ENCODE results near the gene EHBP1L1.

EHBP1L1 gene

DNA sequence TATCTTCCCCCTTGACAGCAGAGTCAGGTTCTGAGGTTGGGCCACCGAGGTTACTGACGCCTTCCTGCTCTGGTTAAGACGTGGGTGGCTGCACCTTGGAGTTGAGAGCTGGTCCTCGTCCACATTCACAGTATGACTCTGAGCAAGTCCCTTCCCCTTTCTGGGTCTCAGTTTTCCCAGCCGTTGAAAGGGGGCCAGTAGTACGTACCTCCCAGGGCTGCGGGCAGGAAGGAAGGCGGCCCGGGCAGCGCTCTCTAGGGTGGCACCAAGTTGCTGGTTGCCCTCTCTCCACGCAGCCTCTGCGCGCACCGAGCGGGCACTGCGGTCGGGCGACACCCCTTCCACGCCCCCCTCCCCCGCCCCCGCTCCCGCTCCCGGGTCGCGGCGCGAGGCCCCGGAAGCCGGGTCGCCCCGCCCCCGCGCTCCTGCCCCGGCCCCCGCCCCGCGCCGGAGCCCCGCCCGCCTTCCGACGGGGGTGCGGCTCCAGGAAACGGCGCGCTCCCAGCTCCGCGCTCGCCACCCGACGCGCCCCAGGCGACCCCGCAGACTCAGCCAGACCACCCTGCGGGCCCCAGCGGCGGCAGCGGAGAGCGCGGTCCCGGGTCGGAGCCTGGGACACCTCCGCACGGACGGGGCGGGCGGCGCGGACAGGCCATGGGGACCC lies at the start of gene EHBP1L1:
Gene EHBP1L1 (plus strand): TSS at position 486 of the 664 bp plus-strand sequence. CDS start 250 bp downstream, outside the sequence.
- DNase-seq = peak; percentile 37 to 72 (median 54)

DNA sequence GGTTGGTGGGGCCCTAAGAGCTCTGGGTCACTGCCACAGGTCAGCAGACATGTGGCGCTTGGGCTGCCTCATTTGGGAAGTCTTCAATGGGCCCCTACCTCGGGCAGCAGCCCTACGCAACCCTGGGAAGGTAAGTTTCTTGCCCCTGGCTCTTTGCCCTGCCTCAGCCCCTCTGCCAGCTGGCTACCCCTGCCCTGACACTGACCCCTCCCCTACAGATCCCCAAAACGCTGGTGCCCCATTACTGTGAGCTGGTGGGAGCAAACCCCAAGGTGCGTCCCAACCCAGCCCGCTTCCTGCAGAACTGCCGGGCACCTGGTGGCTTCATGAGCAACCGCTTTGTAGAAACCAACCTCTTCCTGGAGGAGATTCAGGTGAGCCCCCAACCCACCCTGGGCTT lies 49.1 kb upstream of the EHBP1L1 start:
- no peak for DNase-seq

DNA sequence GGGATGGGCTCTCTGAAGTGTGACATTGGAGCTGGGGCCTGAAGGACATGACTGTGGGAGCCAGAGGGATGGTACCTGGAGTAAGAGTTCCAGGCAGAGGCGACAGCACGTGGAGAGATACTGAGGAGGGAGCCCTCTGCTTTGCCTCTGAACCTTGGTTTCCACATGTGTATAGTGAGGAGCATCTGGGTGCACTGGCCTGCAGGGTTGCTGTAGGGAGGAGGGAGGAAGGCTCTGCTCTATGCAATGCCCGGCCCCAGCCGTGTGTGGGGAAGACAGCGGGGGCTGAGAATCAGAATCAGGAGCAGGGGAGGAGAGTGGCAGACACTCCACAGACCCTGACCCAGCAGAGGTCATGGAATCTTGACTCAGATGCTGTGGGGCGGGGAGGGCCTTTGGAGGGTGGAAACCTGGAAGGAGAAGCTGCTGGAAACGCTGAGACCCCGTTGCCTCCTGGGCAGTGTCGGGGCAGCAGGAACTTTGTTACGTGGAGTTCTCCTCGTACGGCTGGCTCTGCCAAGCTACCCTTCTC lies 47.0 kb upstream of the EHBP1L1 start:
- no peak for DNase-seq

DNA sequence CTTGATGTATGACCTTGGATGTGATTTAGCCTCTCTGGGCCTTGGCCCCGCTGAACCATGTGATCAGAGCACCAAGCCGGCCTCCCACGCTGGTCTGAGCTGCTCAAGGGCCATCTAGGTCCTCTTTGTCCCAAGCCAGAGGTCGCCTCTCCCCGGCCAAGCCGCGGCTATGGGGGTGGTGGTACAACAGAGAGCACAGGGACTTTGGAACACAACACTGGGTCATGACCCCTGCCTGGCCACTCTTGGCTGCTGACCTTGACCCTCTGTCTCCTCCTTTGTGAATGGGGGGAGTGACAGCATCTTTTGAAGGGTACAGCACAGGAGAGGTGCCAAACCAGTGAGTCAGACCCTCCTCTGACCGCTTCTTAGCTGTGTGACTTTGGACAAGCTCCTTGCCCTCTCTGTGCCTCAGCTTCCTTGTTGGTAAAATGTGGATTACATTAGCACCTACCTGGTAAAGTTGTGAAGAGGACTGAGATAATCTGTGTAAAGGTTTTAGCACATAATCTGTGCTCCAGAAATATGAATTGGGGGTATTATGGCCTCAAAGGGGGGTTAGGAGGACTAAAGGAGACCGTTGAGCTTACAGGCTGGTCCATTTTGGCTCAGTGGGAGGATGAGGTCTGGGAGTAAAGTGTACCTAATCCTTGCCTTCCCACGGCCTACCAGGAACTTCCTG lies 46.2 kb upstream of the EHBP1L1 start:
- DNase-seq = no peak

DNA sequence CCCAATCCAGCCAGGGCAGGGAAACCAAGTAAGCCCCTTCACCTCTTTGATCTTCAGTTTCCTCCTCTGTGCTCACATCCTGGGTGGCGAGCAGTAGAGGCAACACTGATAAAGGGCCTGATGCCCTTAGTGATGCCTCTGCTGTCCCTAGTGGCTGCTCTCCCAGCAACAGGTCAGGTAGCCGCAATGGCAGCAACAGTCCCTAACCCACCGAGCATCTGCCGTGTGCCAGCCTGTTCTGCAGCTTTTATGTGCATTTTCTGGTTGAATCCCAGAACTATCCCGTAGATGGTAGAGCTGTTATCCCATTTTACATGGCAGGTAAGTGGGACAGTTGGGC lies 45.7 kb upstream of the EHBP1L1 start:
- no peak for DNase-seq

DNA sequence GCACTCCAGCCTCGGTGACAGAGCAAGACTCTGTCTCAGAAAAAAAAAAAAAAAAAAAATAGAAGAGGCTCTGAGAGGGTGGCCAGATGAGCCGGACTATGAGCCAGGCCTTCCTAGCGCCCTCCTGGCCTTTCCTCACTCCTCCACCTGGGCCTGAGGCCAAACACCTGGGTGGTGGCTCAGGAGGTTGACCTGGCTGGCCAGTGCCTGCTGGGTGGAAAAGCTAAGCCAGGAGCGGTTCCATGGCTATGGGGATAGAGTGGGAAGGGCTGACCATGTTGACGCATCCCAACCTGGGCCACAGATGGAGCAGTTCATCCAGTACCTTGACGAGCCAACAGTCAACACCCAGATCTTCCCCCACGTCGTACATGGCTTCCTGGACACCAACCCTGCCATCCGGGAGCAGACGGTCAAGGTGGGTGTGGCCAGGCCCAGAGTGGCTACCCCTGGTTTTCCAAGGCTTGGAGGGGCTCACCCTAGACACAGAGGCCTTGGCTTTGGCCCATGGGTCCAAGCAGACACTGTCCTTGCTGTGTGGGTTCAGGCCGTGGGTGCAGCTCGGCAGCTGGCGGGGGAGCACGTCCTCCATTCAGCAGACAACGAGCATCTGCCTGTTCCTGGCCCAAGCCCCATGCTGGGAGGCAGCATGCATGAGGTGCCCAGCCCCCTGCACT lies 43.3 kb upstream of the EHBP1L1 start:
- no peak for DNase-seq

DNA sequence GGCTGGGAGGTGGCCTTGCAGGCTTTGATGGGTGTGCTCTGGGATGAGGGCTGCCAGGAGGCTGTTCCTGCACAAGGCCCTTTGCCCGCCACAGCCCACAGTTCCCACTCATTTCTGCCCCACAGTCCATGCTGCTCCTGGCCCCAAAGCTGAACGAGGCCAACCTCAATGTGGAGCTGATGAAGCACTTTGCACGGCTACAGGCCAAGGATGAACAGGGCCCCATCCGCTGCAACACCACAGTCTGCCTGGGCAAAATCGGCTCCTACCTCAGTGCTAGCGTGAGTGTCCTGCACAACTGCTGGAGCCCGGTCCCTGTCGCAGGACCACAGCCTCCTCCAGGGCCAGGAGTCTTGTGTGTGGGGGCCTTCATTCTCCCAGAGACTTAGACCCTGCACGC lies 40.8 kb upstream of the EHBP1L1 start:
- no peak for DNase-seq

DNA sequence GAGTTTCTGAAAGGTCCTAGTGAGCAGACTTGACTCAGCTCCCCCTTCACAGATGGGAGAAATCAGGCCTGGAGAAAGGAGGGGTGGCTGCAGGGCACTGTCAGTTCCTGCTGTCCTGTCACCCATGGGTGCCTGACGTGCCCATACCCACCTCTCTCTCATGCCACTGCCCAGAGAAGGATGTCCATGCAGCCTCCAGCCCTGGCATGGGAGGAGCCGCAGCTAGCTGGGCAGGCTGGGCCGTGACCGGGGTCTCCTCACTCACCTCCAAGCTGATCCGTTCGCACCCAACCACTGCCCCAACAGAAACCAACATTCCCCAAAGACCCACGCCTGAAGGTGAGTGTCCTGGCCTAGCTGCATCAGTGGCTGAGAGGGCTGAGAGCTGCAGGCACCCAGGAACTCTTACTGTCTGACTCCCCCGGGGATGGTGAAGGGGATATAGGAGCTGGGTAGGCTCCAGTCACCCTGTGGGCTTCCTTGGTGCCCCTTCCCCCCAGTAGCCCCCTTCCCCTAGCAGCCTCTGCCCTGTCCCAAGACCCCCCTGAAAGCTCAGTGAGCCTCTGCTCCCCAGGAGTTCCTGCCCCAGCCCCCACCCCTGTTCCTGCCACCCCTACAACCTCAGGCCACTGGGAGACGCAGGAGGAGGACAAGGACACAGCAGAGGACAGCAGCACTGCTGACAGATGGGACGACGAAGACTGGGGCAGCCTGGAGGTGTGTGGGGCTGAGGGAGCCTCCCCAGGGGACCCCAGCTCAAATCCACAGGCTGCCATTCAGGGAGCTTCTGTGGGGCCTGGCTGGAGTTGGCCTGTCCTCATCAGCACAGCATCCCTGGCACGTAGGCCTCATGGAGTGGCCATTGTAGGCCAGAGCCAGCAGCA lies 39.2 kb upstream of the EHBP1L1 start:
- DNase-seq = no peak

DNA sequence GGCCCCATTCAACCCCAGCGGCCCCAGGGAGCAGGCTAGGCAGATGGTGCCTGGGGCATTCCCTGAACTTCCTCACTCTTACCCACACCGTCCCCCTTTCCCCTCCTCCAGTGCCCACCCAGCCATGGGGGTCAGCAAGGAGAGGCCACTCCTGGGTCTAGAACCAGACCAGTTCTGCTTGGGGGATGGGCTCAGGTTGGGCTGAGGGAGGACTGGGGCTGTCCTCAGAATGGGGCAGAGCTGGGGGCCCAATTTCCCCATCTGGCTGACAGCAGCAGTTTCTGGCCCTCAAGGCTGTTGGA lies 38.6 kb upstream of the EHBP1L1 start:
- DNase-seq = no peak

DNA sequence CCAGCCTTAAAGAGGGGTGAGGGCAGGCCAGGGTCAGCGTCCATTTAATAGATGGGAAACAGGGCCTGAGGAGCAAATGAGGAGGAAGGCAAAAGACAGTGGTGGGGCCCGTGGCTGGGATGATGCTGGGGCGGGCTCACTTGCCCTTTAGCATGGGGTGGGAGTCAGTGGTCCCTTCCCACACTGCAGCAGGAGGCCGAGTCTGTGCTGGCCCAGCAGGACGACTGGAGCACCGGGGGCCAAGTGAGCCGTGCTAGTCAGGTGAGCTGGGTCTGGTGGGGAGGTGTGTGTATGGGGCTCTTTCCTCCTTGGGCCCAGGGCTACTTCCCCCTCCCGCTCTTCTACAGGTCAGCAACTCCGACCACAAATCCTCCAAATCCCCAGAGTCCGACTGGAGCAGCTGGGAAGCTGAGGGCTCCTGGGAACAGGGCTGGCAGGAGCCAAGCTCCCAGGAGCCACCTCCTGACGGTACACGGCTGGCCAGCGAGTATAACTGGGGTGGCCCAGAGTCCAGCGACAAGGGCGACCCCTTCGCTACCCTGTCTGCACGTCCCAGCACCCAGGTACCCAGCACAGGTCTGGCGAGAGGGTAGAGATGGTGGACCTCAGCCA lies 38.1 kb upstream of the EHBP1L1 start:
- DNase-seq = no peak

DNA sequence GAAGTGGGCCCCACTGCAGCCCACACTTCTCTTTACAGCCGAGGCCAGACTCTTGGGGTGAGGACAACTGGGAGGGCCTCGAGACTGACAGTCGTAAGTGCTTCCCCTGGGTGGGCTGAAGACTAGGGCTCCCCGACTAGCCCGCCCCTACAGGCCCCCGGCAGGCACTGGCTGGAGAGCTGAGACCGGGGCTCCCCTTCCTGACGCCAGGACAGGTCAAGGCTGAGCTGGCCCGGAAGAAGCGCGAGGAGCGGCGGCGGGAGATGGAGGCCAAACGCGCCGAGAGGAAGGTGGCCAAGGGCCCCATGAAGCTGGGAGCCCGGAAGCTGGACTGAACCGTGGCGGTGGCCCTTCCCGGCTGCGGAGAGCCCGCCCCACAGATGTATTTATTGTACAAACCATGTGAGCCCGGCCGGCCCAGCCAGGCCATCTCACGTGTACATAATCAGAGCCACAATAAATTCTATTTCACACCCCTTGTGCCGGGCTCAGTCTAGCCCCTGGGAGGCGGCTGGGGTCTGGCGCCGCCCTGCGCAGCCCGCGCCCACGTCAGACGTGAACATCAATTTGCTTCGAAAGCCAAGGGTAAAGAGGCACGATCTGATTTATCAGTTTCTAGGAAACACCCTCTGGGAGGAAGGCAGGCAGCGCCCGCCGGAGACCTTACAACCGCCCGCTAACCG lies 37.5 kb upstream of the EHBP1L1 start:
- DNase-seq = no peak

DNA sequence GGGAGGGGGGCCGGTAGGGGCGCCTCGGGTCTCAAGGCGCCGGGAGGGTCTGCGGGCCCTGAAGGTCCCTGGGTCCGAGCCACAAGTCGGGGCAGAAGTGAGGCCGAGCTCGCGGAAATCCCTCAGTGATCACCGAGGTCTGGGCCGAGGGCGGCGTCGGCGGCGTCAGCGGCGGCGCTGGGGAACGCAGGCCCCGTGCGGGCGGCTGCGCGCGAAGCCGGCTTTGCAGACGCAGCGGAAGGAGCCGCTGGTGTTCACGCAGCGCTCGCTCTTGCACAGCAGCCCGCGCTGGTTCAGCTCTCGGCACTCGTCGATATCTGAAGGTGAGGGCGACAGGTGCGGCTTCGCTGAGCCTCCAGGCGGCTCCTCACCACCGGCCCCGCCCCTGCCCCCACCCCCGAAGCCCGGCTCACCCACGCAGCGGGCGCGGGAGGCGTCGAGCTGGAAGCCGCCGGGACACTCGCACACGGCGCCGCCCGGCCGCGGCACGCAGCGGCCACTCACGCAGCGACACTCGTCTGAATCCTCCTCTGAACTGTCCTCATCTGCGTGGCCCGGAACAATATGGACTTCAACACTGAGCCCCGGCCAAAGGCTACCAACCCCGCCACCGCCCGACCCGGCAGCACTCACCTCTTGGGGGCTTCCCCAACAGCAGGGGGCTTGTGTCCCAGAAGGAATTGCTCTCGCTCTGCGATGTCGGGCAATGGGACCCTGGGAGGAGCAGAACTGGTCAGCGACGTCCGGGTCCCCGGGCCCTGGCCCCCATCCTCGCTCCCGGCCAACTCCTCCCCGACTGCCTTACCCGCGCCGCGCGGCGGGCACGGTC lies 36.7 kb upstream of the EHBP1L1 start:
- DNase-seq = no peak

DNA sequence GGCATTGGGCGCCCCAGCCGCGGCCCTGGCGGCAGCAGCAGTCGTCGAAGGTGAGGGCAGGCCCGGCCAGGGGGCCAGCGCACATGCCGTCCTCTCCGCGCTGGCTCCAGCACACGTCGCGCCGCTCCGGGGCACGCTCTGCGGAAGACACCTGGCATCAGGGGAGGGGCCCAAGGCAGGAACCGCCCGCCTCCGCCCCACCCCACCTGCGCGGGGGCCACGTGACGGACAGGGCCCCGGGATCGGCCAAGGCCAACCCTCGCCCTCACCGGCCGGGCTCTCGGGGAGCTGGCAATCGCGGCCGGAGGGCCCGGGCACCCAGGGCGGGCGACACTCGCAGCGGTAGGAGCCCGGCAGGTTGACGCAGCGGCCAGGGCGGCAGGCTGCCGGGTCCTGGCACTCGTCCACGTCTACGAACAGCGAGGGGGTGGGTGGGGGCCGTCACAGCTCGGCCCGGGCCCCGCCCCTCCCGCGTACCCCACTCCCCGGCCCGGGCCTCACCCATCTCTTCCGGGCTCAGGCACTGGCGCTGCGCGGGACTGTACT lies 36.0 kb upstream of the EHBP1L1 start:
- DNase-seq = no peak

DNA sequence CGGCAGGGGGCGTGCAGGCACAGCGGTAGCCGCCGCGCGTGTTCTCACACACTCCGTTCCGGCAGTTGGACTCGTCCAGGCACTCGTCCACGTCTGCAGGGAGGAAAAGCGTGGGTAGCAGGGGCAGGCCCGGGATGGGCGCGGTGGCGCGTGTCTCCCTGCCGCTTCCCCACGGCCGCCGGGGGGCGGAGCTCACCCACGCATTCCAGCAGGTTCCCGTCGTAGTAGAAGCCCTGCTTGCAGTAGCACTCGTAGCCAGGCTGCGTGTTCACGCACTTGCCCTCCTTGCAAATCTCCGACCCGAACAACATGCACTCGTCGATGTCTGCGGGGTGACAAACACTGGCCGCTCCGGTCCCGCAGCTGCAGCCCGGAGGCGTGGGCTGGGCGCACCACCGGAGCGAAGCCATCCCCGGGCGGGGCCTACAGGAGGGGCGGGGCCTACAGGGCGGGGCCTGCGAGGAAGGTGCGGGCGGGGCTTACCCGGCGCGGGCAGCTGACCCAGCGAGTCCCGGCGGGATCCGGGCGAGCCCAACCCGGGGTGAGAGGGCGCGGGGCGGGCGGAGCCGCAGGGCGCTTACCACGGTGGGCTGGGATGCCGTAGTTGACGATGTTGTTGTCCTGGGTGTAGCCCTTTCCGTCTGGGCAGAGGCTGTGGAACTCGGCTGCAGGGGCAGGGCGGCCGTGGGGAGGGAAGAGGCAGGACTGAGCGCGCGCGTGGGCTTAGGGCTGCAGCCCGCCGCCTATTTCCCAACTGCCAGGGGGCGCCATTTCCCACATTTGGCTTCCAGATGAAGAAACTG lies 35.4 kb upstream of the EHBP1L1 start:
- peak; percentile 81 to 88 (median 83) for DNase-seq

DNA sequence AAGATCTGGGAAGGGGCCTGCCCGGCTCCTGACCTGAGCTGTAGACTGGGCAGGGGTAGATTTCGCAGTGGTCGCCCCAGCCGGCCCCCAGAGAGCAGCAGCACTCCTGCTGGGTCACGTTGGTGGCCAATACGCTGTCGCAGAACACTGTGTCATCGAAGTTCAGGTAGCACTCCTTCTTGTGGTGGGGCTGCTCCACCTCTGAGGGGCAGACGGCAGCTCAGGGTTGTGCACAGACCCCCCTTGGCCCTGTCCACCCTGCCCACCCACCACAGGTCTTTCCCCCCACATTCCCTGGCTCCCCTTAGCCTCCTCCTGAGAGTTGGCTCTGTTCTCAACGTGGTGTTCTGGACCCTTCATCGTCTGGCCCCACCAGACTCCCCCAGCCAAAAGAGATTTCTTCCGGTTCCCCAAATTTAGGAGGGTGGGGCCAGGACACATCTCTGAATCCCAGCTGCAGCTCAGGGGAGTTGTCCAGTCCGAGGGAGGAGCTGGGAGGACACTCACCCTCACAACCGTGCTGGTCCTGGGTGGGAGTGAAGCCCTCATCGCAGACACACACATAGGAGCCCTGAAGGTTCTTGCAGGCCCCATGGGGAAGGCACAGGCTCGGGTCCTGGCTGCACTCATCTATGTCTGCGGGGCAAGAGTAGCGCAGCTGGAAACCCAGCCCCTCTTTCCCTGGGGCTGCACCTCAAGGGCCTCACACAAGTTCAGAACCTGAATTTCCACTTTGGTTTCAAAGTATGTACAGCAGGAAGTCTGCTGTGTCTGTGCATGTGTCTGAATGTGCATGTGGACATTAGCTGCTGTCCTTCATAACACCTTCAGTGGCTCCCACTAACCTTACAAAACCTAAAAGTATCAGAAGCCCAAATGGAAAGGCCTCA lies 34.5 kb upstream of the EHBP1L1 start:
- DNase-seq = no peak

DNA sequence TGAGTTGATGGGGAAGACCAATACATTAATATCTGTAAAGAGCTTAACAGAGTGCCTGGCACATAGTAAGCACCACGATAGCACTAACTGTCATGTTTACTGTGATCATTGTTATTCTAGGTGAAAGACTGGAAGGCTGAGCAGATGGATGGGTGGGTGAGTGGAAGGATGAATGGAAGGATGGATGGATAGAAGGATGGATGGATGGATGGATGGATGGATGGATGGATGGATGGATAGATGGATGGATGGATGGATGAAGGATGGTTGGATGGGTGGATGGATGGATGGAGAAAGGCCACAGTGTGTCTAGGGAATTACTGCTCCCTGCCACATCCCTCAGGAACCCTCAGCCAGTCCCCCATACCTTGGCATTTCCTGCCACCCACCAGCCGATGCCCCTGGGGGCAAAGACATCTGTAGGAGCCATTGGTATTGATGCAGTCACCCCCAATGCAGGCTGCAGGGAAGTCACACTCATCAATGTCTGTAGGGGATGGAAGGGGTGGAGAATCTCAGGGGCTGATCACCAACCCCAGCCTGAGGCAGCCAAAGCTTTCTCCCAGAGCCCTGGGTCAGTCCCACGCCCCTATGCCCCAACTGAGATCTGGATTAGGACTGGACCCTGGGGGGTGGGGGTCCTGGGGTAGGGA lies 33.0 kb upstream of the EHBP1L1 start:
- DNase-seq = no peak

DNA sequence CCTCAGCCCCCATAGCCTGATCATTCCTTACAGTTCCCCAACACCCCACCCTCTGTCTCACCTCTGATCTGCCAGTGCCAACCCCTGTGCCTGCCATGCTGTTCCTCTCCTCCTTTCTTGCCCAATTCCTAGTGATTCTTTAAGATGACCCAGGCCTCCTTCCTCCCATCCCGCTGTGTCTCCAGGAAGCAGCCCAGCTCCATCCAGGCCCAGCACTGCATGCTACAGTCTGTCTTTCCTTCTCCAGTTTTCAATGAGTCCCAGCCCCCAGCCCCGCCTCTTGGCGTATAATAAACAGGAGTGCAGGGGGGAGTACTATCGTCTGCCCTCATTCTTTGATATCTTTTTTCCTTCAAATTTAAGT lies 30.0 kb upstream of the EHBP1L1 start:
- no peak for DNase-seq

DNA sequence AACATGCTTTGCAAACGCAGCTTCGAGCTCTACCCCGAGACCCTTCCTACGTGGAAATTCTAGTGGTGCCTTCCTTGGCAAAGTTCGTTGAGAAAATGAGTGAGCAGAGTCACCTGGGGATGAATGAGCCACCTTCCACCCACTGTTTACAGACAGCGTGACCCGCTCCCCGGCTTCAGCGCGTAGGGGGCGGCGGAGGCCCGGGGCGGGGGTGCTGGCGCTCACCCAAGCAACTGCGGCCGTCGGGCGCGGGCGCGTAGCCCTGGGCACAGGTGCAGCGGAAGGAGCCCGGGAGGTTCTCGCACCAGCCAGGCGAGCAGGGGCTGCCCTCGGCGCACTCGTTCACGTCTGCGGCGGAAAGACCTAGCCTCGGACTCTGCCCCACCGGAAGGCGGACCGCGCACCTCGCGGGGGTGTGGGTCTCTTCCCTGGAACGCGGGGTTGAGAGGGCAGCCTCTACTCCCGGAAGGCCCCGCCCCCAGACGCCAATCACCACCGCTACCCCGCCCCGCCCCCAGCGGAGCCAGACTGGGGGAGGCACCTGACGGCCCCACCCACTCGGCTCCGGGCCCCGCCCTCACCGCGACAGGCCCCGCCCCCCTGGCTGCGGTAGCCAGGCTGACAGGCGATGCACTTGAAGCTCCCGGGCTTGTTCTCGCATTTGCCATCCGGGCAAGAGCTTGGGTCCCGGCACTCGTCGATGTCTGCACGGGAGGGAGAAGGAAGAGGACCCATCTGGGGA lies 29.5 kb upstream of the EHBP1L1 start:
- peak; percentile 93 to 98 (median 96) for DNase-seq

All from activated CD4-positive, CD25-positive, alpha-beta regulatory T cell (primary cell).